PFSK-1 (cell line): Measurements from ENCODE around the gene GDAP1L1.

ENCODE experiments used
- FOXP2 ChIP-seq: optimal IDR thresholded peaks from 2 replicates; pipeline ENCODE3; 2011; ENCODE audit warnings: borderline replicate concordance, control low read depth, inconsistent platforms; ENCODE audit not compliant: insufficient read depth; ENCODE audit errors: extremely low read length, extremely low read depth
- POLR2AphosphoS5 ChIP-seq: IDR thresholded peaks from 2 replicates; pipeline ENCODE4 v1.6.1; 2012; ENCODE audit warnings: low read depth, mild to moderate bottlenecking, control low read depth, low read length, moderate library complexity
- REST ChIP-seq, 2 experiments: IDR thresholded peaks; 2 replicates each; pipeline versions ENCODE4 v1.6.1 to v1.8.0; 2011 to 2012; ENCODE audit warnings: low read depth in 2 of 2, low read length in 2 of 2, control low read depth in 1 of 2, inconsistent platforms in 1 of 2, mild to moderate bottlenecking in 1 of 2, moderate library complexity in 1 of 2; ENCODE audit not compliant: insufficient read depth in 1 of 2
- SIN3A ChIP-seq: IDR thresholded peaks from 2 replicates; pipeline ENCODE4 v1.6.1; 2012; ENCODE audit warnings: mild to moderate bottlenecking, low read length, moderate library complexity, borderline replicate concordance; ENCODE audit not compliant: insufficient read depth
- TAF1 ChIP-seq: IDR thresholded peaks from 2 replicates; pipeline ENCODE4 v1.6.1; 2012; ENCODE audit warnings: low read length, control low read depth, borderline replicate concordance; ENCODE audit not compliant: insufficient read depth

GDAP1L1 gene

GRCh38 chr20:44207126-44207723, 39.9 kb upstream of the GDAP1L1 start:
- TF ChIP-seq TAF1 (no peak), FOXP2 (no peak)

- TF ChIP-seq REST (IDR thresholded peaks at IDR 0.05; ENCODE audit: insufficient read depth in 1 of 2, low read depth in 2 of 2, low read length in 2 of 2) (no peak), FOXP2 (no peak), TAF1 (no peak), POLR2AphosphoS5 (no peak), SIN3A (no peak)
Measured at GRCh38 chr20:44208165-44208564, 38.9 kb upstream of the GDAP1L1 start.

GRCh38 chr20:44208770-44209169, 38.3 kb upstream of the GDAP1L1 start:
- TF ChIP-seq REST (IDR thresholded peaks at IDR 0.05; ENCODE audit: insufficient read depth in 1 of 2, low read depth in 2 of 2, low read length in 2 of 2) = no peak
- TF ChIP-seq SIN3A = no peak
- TF ChIP-seq FOXP2 = no peak
- TF ChIP-seq POLR2AphosphoS5 = no peak
- TF ChIP-seq TAF1 = no peak

- no peak for TF ChIP-seq FOXP2
- peak; percentile 68 to 85; a peak in 3 of 4 replicates for TF ChIP-seq REST (IDR thresholded peaks at IDR 0.05; ENCODE audit: insufficient read depth in 1 of 2, low read depth in 2 of 2, low read length in 2 of 2)
Measured at GRCh38 chr20:44209686-44210405, 37.3 kb upstream of the GDAP1L1 start.

- TF ChIP-seq SIN3A (peak; percentile 98), REST (IDR thresholded peaks at IDR 0.05; ENCODE audit: insufficient read depth in 1 of 2, low read depth in 2 of 2, low read length in 2 of 2) (no peak), TAF1 (peak; percentile 54; the same call in 1 of the 2 replicates), POLR2AphosphoS5 (peak; percentile 63), FOXP2 (peak; percentile 3)
Measured at GRCh38 chr20:44210406-44211176, 36.5 kb upstream of the GDAP1L1 start, which contains the start of gene OSER1. Gene OSER1, minus strand, starts transcription at chr20:44210771. Its CDS starts 3,814 bp downstream, at chr20:44206957.
